HCT116 (cell line): Measurements from ENCODE around the gene TCF7L2. TPM values are rescaled to one million over a fixed set of nuclear protein-coding genes. Genes with fewer than 3 reads are reported as not detected.

ENCODE experiments used
- ATAC-seq: fragments of 200-7000 bp; cut with Tn5 transposase; 2 replicates; pipeline ENCODE4 v1.9.1; 2020; ENCODE audit warnings: mild to moderate bottlenecking, moderate library complexity
- BruUV-seq: library from RNA; stranded (reverse); fragments of 400-500 nt; replicated peaks from 2 replicates; lab custom pipeline; 2021; lab: Mats Ljungman, UMichigan
- CTCF ChIA-PET: fragments of 300-600 bp; sonication (Branson Sonifier 250); formaldehyde crosslinking; loops from one replicate; lab custom pipeline; 2021; ENCODE audit warnings: antibody characterized with exemption; lab: Charles Lee
- POLR2A ChIA-PET: fragments of 300-600, 350-600 bp; sonication (Branson Sonifier 250); formaldehyde crosslinking; loops from one replicate; lab custom pipeline; 2021; ENCODE audit warnings: antibody characterized with exemption; lab: Charles Lee
- RAD21 ChIA-PET, 2 experiments: fragments of 300-600 bp; sonication (Branson Sonifier 250); formaldehyde crosslinking; loops; one replicate each; lab custom pipeline; 2023; ENCODE audit warnings: low total read pairs in 2 of 2; ENCODE audit not compliant: uncharacterized antibody in 2 of 2, unreplicated experiment in 2 of 2, low non-redundant PET in 1 of 2; lab: Charles Lee
- DNase-seq: peaks from one replicate; pipeline ENCODE4 v3.0.0-alpha.2; 2010; ENCODE audit warnings: low read depth, low spot score
- H2AFZ ChIP-seq: fragments of 200-600 bp; shearing (Covaris generic), sonication (generic); 2 replicates; pipeline ENCODE4 v1.6.1; 2017; ENCODE audit warnings: low read depth, mixed run types, mixed read lengths, antibody characterized with exemption, low read length; ENCODE audit not compliant: poor library complexity, severe bottlenecking
- H3K27ac ChIP-seq: 2 replicates; pipeline ENCODE4 v1.5.1; 2012; ENCODE audit warnings: low read depth, low read length
- H3K27me3 ChIP-seq: fragments of 200-600 bp; sonication (generic); 2 replicates; pipeline ENCODE4 v1.6.1; 2016; ENCODE audit warnings: mixed run types, low read length, mixed read lengths; ENCODE audit not compliant: insufficient read depth
- H3K36me3 ChIP-seq, 2 experiments: fragments of 200-500 bp in 1 of 2; fragments of 200-600 bp in 1 of 2; sonication (Bioruptor generic) in 1 of 2; sonication (generic) in 1 of 2; 2 replicates each; pipeline versions ENCODE4 v1.5.1 to v1.6.1; 2014 to 2016; ENCODE audit warnings: low read length in 2 of 2, inconsistent platforms in 1 of 2, mixed read lengths in 1 of 2, mixed run types in 1 of 2; ENCODE audit not compliant: insufficient read depth in 2 of 2, control insufficient read depth in 1 of 2
- H3K4me1 ChIP-seq, 2 experiments: fragments of 200-600 bp in 1 of 2; sonication (generic) in 1 of 2; 2 replicates each; pipeline versions ENCODE4 v1.5.1 to v1.6.1; 2012 to 2017; ENCODE audit warnings: low read length in 2 of 2, inconsistent platforms in 1 of 2, mild to moderate bottlenecking in 1 of 2, mixed read lengths in 1 of 2, mixed run types in 1 of 2, moderate library complexity in 1 of 2; ENCODE audit not compliant: insufficient read depth in 2 of 2, control insufficient read depth in 1 of 2
- H3K4me2 ChIP-seq: fragments of 200-600 bp; sonication (generic); 2 replicates; pipeline ENCODE4 v1.6.1; 2017; ENCODE audit warnings: mixed run types, low read length, mixed read lengths
- H3K4me3 ChIP-seq, 2 experiments: fragments of 200-600 bp in 1 of 2; sonication (generic) in 1 of 2; replicated peaks in 1 of 2; 2 replicates each; pipeline ENCODE4 v1.5.1; 2011 to 2016; ENCODE audit warnings: low read length in 2 of 2, control low read depth in 1 of 2, low read depth in 1 of 2, mild to moderate bottlenecking in 1 of 2, mixed read lengths in 1 of 2, mixed run types in 1 of 2
- H3K79me2 ChIP-seq: fragments of 200-600 bp; sonication (generic); 2 replicates; pipeline ENCODE4 v1.6.1; 2017; ENCODE audit warnings: mild to moderate bottlenecking, mixed run types, low read length, moderate library complexity, mixed read lengths; ENCODE audit not compliant: insufficient read depth
- H3K9ac ChIP-seq: fragments of 200-600 bp; sonication (generic); 2 replicates; pipeline ENCODE4 v1.6.1; 2016; ENCODE audit warnings: low read length, mixed read lengths
- H3K9me2 ChIP-seq: fragments of 200-600 bp; sonication (generic), shearing (Covaris generic); 2 replicates; pipeline ENCODE4 v1.6.1; 2017; ENCODE audit warnings: mixed run types, mild to moderate bottlenecking, moderate library complexity; ENCODE audit not compliant: insufficient read depth
- H3K9me3 ChIP-seq, 2 experiments: fragments of 200-500 bp in 1 of 2; fragments of 200-600 bp in 1 of 2; sonication (Bioruptor generic) in 1 of 2; sonication (generic) in 1 of 2; 2 replicates each; pipeline ENCODE4 v1.6.1; 2014 to 2017; ENCODE audit warnings: low read length in 2 of 2, mixed read lengths in 2 of 2, inconsistent platforms in 1 of 2, low read depth in 1 of 2, mild to moderate bottlenecking in 1 of 2, mixed run types in 1 of 2, moderate library complexity in 1 of 2; ENCODE audit not compliant: control insufficient read depth in 1 of 2, insufficient read depth in 1 of 2
- H4K20me1 ChIP-seq: fragments of 200-600 bp; sonication (generic), shearing (Covaris generic); 2 replicates; pipeline ENCODE4 v1.6.1; 2017; ENCODE audit warnings: mixed run types, mild to moderate bottlenecking, moderate library complexity; ENCODE audit not compliant: insufficient read depth
- CEBPB ChIP-seq: IDR thresholded peaks from 2 replicates; pipeline ENCODE4 v1.6.1; 2012; ENCODE audit warnings: low read depth
- EZH2phosphoT487 ChIP-seq: fragments of 200-600 bp; IDR thresholded peaks from 2 replicates; pipeline ENCODE4 v1.6.1; 2018; ENCODE audit warnings: antibody characterized with exemption, borderline replicate concordance
- ZFX ChIP-seq: fragments of 450-650 bp; IDR thresholded peaks from 2 replicates; pipeline ENCODE4 v1.6.1; 2017
- ZNF274 ChIP-seq: fragments of 200-500 bp; sonication (Bioruptor generic); IDR thresholded peaks from 2 replicates; pipeline ENCODE4 v1.6.1; 2014; ENCODE audit warnings: mild to moderate bottlenecking, low read depth, low read length, inconsistent platforms
- intact Hi-C: fragments of 100-400 bp; cut with micrococcal nuclease; formaldehyde crosslinking; loops from 2 replicates; pipeline ENCODE4 v1.10.0; 2022
- total RNA-seq: library from RNA; stranded (reverse); gene quantifications from one replicate; pipeline ENCODE4 v1.2.1, GENCODE V29; 2021; ENCODE audit not compliant: unreplicated experiment
- TF ChIP-seq, protein P1 (sequence below): IDR thresholded peaks from 2 replicates; pipeline ENCODE4 v1.6.1; 2012; ENCODE audit warnings: low read depth

The TCF7L2 gene
- total RNA-seq, 1 experiment from 2014 or later: 164 TPM

DNA sequence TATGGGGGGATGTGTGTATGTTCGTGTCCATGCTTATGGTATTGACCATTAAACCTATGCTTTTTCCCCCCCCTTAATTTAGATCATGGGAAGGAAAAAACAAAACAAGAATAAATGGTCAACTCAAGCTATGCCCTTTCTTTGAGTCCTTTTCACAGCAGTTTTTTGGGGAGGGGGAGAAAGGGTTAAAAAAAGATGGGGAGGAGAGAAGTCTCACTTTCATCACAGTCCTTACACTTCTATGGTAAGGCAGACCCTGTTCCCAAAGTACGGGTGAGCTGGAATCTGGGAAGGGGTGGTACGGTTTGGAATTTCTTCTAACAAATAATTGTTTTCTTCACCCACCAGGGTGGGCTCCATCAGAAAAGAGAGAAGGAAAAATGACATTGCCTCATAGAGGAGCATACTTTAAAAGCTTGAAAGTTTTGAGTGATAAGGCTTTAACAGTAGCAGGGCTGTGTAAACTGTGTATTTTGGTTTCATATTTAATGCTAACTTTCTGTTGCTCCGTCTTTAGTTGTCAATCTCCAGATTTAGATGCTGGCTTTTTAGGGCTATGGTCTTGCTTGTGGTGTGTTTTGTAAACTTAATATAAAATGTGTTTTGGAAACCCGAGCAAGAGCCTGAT lies 180.1 kb downstream of the TCF7L2 start (continued):
- TF ChIP-seq, protein P1, sequence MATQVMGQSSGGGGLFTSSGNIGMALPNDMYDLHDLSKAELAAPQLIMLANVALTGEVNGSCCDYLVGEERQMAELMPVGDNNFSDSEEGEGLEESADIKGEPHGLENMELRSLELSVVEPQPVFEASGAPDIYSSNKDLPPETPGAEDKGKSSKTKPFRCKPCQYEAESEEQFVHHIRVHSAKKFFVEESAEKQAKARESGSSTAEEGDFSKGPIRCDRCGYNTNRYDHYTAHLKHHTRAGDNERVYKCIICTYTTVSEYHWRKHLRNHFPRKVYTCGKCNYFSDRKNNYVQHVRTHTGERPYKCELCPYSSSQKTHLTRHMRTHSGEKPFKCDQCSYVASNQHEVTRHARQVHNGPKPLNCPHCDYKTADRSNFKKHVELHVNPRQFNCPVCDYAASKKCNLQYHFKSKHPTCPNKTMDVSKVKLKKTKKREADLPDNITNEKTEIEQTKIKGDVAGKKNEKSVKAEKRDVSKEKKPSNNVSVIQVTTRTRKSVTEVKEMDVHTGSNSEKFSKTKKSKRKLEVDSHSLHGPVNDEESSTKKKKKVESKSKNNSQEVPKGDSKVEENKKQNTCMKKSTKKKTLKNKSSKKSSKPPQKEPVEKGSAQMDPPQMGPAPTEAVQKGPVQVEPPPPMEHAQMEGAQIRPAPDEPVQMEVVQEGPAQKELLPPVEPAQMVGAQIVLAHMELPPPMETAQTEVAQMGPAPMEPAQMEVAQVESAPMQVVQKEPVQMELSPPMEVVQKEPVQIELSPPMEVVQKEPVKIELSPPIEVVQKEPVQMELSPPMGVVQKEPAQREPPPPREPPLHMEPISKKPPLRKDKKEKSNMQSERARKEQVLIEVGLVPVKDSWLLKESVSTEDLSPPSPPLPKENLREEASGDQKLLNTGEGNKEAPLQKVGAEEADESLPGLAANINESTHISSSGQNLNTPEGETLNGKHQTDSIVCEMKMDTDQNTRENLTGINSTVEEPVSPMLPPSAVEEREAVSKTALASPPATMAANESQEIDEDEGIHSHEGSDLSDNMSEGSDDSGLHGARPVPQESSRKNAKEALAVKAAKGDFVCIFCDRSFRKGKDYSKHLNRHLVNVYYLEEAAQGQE: no peak

- Histone ChIP-seq H3K4me1 (no peaks in the 10 kb centered on the region), H3K27me3 (no peaks in the 10 kb centered on the region), H3K9ac (no peak overlapping the region), H4K20me1 (peaks cover 20% of the 10 kb centered on the region), H3K4me2 (no peak overlapping the region), H3K4me3 (no peak overlapping the region), H3K9me2 (no peaks in the 10 kb centered on the region), H3K79me2 (peaks cover 98% of the 10 kb centered on the region), H2AFZ (no peak overlapping the region), H3K36me3 (peaks cover 7 to 17% of the 10 kb centered on the region in 2 experiments), H3K9me3 (no peaks in the 10 kb centered on the region), H3K27ac (no peak overlapping the region)
- intact Hi-C loops: no loop called here
- DNase-seq (no peak), ATAC-seq (no peak)
- POLR2A ChIA-PET: no interaction called here
- TF ChIP-seq EZH2phosphoT487: no peak
- no peak for TF ChIP-seq ZNF274
- TF ChIP-seq ZFX: no peak
- peak; percentile 28; the same call in 1 of the 2 replicates for TF ChIP-seq CEBPB
- CTCF ChIA-PET: no interaction called here
- RAD21 ChIA-PET: no interaction called here
- no TSS peak for BruUV-seq
These were observed 181.7 kb downstream of the TCF7L2 start for GRCh38 chr10:113131613-113132261.
